Activated CD4-positive, alpha-beta T cell treated with anti-CD3 and anti-CD28 coated beads, Interleukin-2, amount 10 ng/mL, durations not matched to agents 7 days and 5 days (primary cell): ENCODE results near the gene GABBR2. TPM values are rescaled to one million over a fixed set of nuclear protein-coding genes. Genes with fewer than 3 reads are reported as not detected.

Experiments used
- CTCF ChIA-PET: fragments of 350-600 bp; sonication (Branson Sonifier 250); formaldehyde crosslinking; loops from one replicate; lab custom pipeline; 2021; ENCODE audit warnings: antibody characterized with exemption; lab: Charles Lee
- POLR2A ChIA-PET: fragments of 350-600 bp; sonication (Branson Sonifier 250); formaldehyde crosslinking; loops from one replicate; lab custom pipeline; 2021; ENCODE audit warnings: antibody characterized with exemption; lab: Charles Lee
- DNase-seq: peaks from one replicate; pipeline ENCODE4 v3.0.0-alpha.2; 2020
- H3K27ac Mint-ChIP-seq: one replicate; pipeline ENCODE4 v1.8.0; 2021; ENCODE audit warnings: mild to moderate bottlenecking, moderate library complexity, mixed read lengths
- H3K27me3 Mint-ChIP-seq: one replicate; pipeline ENCODE4 v1.8.0; 2021; ENCODE audit warnings: mixed read lengths
- H3K36me3 Mint-ChIP-seq: one replicate; pipeline ENCODE4 v1.8.0; 2021; ENCODE audit warnings: low read depth, mixed read lengths
- H3K4me1 Mint-ChIP-seq: one replicate; pipeline ENCODE4 v1.8.0; 2021; ENCODE audit warnings: mixed read lengths
- H3K4me3 Mint-ChIP-seq: one replicate; pipeline ENCODE4 v1.8.0; 2021; ENCODE audit warnings: mild to moderate bottlenecking, moderate library complexity, mixed read lengths
- H3K9me3 Mint-ChIP-seq: one replicate; pipeline ENCODE4 v1.8.0; 2021; ENCODE audit warnings: mixed read lengths
- total RNA-seq, 2 experiments: library from RNA; stranded (reverse); gene quantifications; one replicate each; pipeline ENCODE4 v1.2.3, GENCODE V29; 2021

The GABBR2 gene
- total RNA-seq, 2 experiments from 2014 or later: not detected

GRCh38 chr9:98318041-98318790 lies 390.5 kb downstream of the GABBR2 start:
- Mint-ChIP-seq H3K4me1 (peaks cover 4% of the 10 kb centered on the region), H3K36me3 (no peaks in the 10 kb centered on the region), H3K4me3 (no peak overlapping the region), H3K27ac (no peak overlapping the region), H3K9me3 (no peaks in the 10 kb centered on the region), H3K27me3 (no peaks in the 10 kb centered on the region)
- no peak for DNase-seq
- POLR2A ChIA-PET: no interaction called here
- CTCF ChIA-PET: interaction anchor here (1.2 kb wide), 1 partner anchor 458 kb away, joined by 3 read pairs; no protein-coding TSS in a partner anchor

GRCh38 chr9:98317134-98317857 lies 391.4 kb downstream of the GABBR2 start:
- no peaks in the 10 kb centered on the region for H3K27me3 Mint-ChIP-seq

GRCh38 chr9:98316445-98317133 lies 392.1 kb downstream of the GABBR2 start:
- no peaks in the 10 kb centered on the region for H3K27me3 Mint-ChIP-seq
- H3K9me3 Mint-ChIP-seq: no peaks in the 10 kb centered on the region

More at GRCh38 chr9:98317134-98317857, 391.4 kb downstream of the GABBR2 start:
- ChIA-PET POLR2A (no interaction called here), CTCF (interaction anchor here (1.2 kb wide), 1 partner anchor 27 kb away, joined by 3 read pairs; no protein-coding TSS in a partner anchor)
- Mint-ChIP-seq H3K27ac (no peak overlapping the region), H3K4me3 (no peak overlapping the region), H3K36me3 (no peaks in the 10 kb centered on the region), H3K4me1 (peaks cover 4% of the 10 kb centered on the region), H3K9me3 (no peaks in the 10 kb centered on the region)
- DNase-seq: no peak

GRCh38 chr9:98315551-98316060 lies 393.1 kb downstream of the GABBR2 start:
- no peaks in the 10 kb centered on the region for H3K9me3 Mint-ChIP-seq
- no peak overlapping the region for H3K4me3 Mint-ChIP-seq
- peaks cover 4% of the 10 kb centered on the region for H3K4me1 Mint-ChIP-seq
- no peaks in the 10 kb centered on the region for H3K36me3 Mint-ChIP-seq
- ChIA-PET POLR2A (no interaction called here), CTCF (interaction anchor here (0.6 to 1.2 kb wide), 6 partner anchors 13 to 470 kb away, joined by 3 read pairs; no protein-coding TSS in a partner anchor)
- no peak overlapping the region for H3K27ac Mint-ChIP-seq
- peak; percentile 87 for DNase-seq
- H3K27me3 Mint-ChIP-seq: no peaks in the 10 kb centered on the region

More at GRCh38 chr9:98316445-98317133, 392.1 kb downstream of the GABBR2 start:
- Mint-ChIP-seq H3K4me3 (no peak overlapping the region), H3K4me1 (peaks cover 4% of the 10 kb centered on the region), H3K36me3 (no peaks in the 10 kb centered on the region), H3K27ac (no peak overlapping the region)
- POLR2A ChIA-PET: no interaction called here
- DNase-seq: no peak
- CTCF ChIA-PET: interaction anchor here (1.1 to 1.2 kb wide), 2 partner anchors 12 to 27 kb away, joined by 3 read pairs; no protein-coding TSS in a partner anchor

- ChIA-PET POLR2A (no interaction called here), CTCF (interaction anchor here (0.8 to 1.2 kb wide), 4 partner anchors 14 to 470 kb away, joined by 3 read pairs; no protein-coding TSS in a partner anchor)
- no peaks in the 10 kb centered on the region for H3K36me3 Mint-ChIP-seq
- H3K4me3 Mint-ChIP-seq: no peak overlapping the region
- no peaks in the 10 kb centered on the region for H3K9me3 Mint-ChIP-seq
- no peak for DNase-seq
- peaks cover 4% of the 10 kb centered on the region for H3K4me1 Mint-ChIP-seq
- no peaks in the 10 kb centered on the region for H3K27me3 Mint-ChIP-seq
- H3K27ac Mint-ChIP-seq: no peak overlapping the region
Measured at GRCh38 chr9:98315067-98315453, 393.7 kb downstream of the GABBR2 start.

GRCh38 chr9:98314381-98315066 lies 394.2 kb downstream of the GABBR2 start:
- ChIA-PET CTCF (interaction anchor here (0.8 kb wide), 1 partner anchor 461 kb away, joined by 3 read pairs; no protein-coding TSS in a partner anchor), POLR2A (no interaction called here)
- H3K4me1 Mint-ChIP-seq: peaks cover 4% of the 10 kb centered on the region
- H3K36me3 Mint-ChIP-seq: no peaks in the 10 kb centered on the region
- no peak for DNase-seq
- H3K9me3 Mint-ChIP-seq: no peaks in the 10 kb centered on the region
- H3K27ac Mint-ChIP-seq: no peak overlapping the region
- no peaks in the 10 kb centered on the region for H3K27me3 Mint-ChIP-seq
- no peak overlapping the region for H3K4me3 Mint-ChIP-seq

- DNase-seq: no peak
- Mint-ChIP-seq H3K9me3 (no peaks in the 10 kb centered on the region), H3K27me3 (no peaks in the 10 kb centered on the region), H3K36me3 (no peaks in the 10 kb centered on the region), H3K4me3 (no peak overlapping the region), H3K4me1 (peaks cover 4% of the 10 kb centered on the region), H3K27ac (no peak overlapping the region)
- POLR2A ChIA-PET: no interaction called here
- CTCF ChIA-PET: no interaction called here
Measured at GRCh38 chr9:98312365-98312764, 396.4 kb downstream of the GABBR2 start.

GRCh38 chr9:98311541-98311940 lies 397.2 kb downstream of the GABBR2 start:
- CTCF ChIA-PET: no interaction called here
- H3K9me3 Mint-ChIP-seq: no peaks in the 10 kb centered on the region
- H3K4me1 Mint-ChIP-seq: peaks cover 4% of the 10 kb centered on the region
- H3K27me3 Mint-ChIP-seq: no peaks in the 10 kb centered on the region
- H3K27ac Mint-ChIP-seq: no peak overlapping the region
- H3K36me3 Mint-ChIP-seq: no peaks in the 10 kb centered on the region
- POLR2A ChIA-PET: no interaction called here
- no peak for DNase-seq
- no peak overlapping the region for H3K4me3 Mint-ChIP-seq

GRCh38 chr9:98310752-98311392 lies 397.9 kb downstream of the GABBR2 start:
- H3K27ac Mint-ChIP-seq: no peak overlapping the region
- H3K36me3 Mint-ChIP-seq: no peaks in the 10 kb centered on the region
- H3K9me3 Mint-ChIP-seq: no peaks in the 10 kb centered on the region
- no peak for DNase-seq
- ChIA-PET POLR2A (no interaction called here), CTCF (no interaction called here)
- no peaks in the 10 kb centered on the region for H3K27me3 Mint-ChIP-seq
- H3K4me3 Mint-ChIP-seq: no peak overlapping the region
- peaks cover 4% of the 10 kb centered on the region for H3K4me1 Mint-ChIP-seq

GRCh38 chr9:98306384-98307145 lies 402.2 kb downstream of the GABBR2 start:
- H3K4me3 Mint-ChIP-seq: no peak overlapping the region
- H3K36me3 Mint-ChIP-seq: no peaks in the 10 kb centered on the region
- H3K4me1 Mint-ChIP-seq: no peaks in the 10 kb centered on the region
- CTCF ChIA-PET: interaction anchor here (1.0 kb wide), 1 partner anchor 22 kb away, joined by 3 read pairs; no protein-coding TSS in a partner anchor
- no peak for DNase-seq
- POLR2A ChIA-PET: no interaction called here
- H3K27me3 Mint-ChIP-seq: no peaks in the 10 kb centered on the region
- no peak overlapping the region for H3K27ac Mint-ChIP-seq
- no peaks in the 10 kb centered on the region for H3K9me3 Mint-ChIP-seq

GRCh38 chr9:98304381-98304780 lies 404.4 kb downstream of the GABBR2 start:
- Mint-ChIP-seq H3K27me3 (no peaks in the 10 kb centered on the region), H3K36me3 (no peaks in the 10 kb centered on the region), H3K9me3 (no peaks in the 10 kb centered on the region), H3K4me3 (no peak overlapping the region), H3K27ac (no peak overlapping the region), H3K4me1 (no peaks in the 10 kb centered on the region)
- POLR2A ChIA-PET: no interaction called here
- no peak for DNase-seq
- CTCF ChIA-PET: no interaction called here
